ENCODE results near the gene NUDT1.

Gene NUDT1

DNA sequence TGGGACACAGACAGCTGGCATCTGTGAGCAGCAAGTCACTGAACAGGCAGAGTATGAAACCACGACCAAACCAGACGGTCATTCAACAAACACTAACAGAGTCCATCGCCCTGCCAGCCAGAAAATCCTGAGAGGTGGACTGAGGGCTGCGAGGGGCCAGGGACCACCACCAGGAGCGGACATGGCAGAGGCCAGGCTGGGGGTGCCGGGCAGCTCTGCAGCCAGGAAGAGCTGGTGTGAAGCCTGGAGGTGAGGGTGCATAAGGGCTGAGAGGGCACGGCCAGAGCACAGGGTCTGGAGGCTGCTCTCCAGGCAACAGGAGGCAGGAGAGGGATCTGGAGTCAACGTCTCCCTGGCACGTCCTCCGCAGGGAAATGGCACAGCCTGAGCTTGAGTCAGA lies 24.8 kb upstream of the NUDT1 start (continued):
- TF ChIP-seq, protein P1, sequence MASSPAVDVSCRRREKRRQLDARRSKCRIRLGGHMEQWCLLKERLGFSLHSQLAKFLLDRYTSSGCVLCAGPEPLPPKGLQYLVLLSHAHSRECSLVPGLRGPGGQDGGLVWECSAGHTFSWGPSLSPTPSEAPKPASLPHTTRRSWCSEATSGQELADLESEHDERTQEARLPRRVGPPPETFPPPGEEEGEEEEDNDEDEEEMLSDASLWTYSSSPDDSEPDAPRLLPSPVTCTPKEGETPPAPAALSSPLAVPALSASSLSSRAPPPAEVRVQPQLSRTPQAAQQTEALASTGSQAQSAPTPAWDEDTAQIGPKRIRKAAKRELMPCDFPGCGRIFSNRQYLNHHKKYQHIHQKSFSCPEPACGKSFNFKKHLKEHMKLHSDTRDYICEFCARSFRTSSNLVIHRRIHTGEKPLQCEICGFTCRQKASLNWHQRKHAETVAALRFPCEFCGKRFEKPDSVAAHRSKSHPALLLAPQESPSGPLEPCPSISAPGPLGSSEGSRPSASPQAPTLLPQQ (tag by site-specific recombination; IDR thresholded peaks at IDR 0.05) = no peak
- TF ChIP-seq ZNF23 (tag by site-specific recombination; IDR thresholded peaks at IDR 0.05; ENCODE audit: borderline replicate concordance) = no peak
- TF ChIP-seq OVOL3 (tag by site-specific recombination; IDR thresholded peaks at IDR 0.05) = no peak
- TF ChIP-seq, protein P2, sequence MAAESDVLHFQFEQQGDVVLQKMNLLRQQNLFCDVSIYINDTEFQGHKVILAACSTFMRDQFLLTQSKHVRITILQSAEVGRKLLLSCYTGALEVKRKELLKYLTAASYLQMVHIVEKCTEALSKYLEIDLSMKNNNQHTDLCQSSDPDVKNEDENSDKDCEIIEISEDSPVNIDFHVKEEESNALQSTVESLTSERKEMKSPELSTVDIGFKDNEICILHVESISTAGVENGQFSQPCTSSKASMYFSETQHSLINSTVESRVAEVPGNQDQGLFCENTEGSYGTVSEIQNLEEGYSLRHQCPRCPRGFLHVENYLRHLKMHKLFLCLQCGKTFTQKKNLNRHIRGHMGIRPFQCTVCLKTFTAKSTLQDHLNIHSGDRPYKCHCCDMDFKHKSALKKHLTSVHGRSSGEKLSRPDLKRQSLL (tag by site-specific recombination; IDR thresholded peaks at IDR 0.05) = no peak
- TF ChIP-seq, protein P3, sequence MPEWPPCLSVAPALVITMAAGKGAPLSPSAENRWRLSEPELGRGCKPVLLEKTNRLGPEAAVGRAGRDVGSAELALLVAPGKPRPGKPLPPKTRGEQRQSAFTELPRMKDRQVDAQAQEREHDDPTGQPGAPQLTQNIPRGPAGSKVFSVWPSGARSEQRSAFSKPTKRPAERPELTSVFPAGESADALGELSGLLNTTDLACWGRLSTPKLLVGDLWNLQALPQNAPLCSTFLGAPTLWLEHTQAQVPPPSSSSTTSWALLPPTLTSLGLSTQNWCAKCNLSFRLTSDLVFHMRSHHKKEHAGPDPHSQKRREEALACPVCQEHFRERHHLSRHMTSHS (tag by site-specific recombination; IDR thresholded peaks at IDR 0.05) = no peak
- no peak for TF ChIP-seq SCRT2 (tag by site-specific recombination; IDR thresholded peaks at IDR 0.05)
- no peak for TF ChIP-seq ZNF202 (tag by site-specific recombination; IDR thresholded peaks at IDR 0.05; ENCODE audit: borderline replicate concordance)
- no peak for TF ChIP-seq ZNF266 (tag by site-specific recombination; IDR thresholded peaks at IDR 0.05; ENCODE audit: low read depth)

DNA sequence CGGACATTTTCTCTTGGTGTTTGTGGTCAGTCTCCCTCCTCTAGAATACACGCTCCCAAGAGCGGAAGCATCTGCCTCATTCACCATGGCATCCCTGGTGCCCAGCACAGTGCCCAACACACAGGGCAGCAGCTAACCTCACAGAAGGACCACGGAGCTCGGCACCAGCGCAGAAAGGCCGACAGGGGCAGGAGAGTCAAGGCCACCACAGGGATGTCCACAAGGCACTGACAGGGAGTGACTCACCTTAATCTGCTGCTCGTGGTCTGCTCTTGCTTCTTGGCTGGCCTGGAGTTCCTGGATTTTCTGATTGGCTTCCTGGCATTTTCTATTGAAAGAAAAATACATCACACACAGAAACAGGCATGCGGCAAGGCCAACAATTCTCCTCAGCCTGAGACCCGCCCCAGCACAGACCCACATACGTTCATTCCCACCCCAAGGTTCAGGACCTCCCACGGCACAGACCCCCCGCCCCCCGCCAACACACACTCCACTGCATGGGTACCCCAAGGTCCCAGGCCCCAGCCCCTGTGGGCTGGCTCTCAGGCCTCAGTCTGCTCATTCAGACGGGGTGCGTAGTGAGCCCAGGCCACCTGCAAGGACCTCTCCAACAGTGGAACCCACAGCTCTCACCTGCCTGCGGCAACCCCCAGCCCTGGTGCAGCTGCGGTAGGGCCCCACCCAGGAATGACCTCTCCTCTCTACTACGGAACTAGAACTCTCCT lies 24.1 kb upstream of the NUDT1 start:
- ChIA-PET POLR2A (no interaction called here), CTCF (interaction anchor here (0.6 kb wide), 2 partner anchors 265 to 739 kb away, joined by 3 read pairs; no protein-coding TSS in a partner anchor)
- no peaks in the 10 kb centered on the region for H3K4me1 ChIP-seq (ENCODE audit: control insufficient read depth, insufficient read depth, low read length)
- peaks cover 4 to 81% of the 10 kb centered on the region in 2 experiments; a peak in 2 of 3 replicates for H3K36me3 ChIP-seq (ENCODE audit: control insufficient read depth in 2 of 2, insufficient read depth in 1 of 2, low read length in 2 of 2)
- no peak overlapping the region for H3K4me3 ChIP-seq (ENCODE audit: low read depth, low read length)
- H3K9me3 ChIP-seq (ENCODE audit: control insufficient read depth, insufficient read depth, low read depth, low read length) = no peaks in the 10 kb centered on the region
- TF ChIP-seq TRIM28 (IDR thresholded peaks at IDR 0.05; ENCODE audit: borderline replicate concordance, low read length) = no peak
- TF ChIP-seq REPIN1 (tag by site-specific recombination; IDR thresholded peaks at IDR 0.05; ENCODE audit: low read depth) = no peak
- TF ChIP-seq ZNF707 (tag by site-specific recombination; IDR thresholded peaks at IDR 0.05) = no peak
- TF ChIP-seq, protein P1 (tag by site-specific recombination; IDR thresholded peaks at IDR 0.05) = no peak
- TF ChIP-seq, protein P4, sequence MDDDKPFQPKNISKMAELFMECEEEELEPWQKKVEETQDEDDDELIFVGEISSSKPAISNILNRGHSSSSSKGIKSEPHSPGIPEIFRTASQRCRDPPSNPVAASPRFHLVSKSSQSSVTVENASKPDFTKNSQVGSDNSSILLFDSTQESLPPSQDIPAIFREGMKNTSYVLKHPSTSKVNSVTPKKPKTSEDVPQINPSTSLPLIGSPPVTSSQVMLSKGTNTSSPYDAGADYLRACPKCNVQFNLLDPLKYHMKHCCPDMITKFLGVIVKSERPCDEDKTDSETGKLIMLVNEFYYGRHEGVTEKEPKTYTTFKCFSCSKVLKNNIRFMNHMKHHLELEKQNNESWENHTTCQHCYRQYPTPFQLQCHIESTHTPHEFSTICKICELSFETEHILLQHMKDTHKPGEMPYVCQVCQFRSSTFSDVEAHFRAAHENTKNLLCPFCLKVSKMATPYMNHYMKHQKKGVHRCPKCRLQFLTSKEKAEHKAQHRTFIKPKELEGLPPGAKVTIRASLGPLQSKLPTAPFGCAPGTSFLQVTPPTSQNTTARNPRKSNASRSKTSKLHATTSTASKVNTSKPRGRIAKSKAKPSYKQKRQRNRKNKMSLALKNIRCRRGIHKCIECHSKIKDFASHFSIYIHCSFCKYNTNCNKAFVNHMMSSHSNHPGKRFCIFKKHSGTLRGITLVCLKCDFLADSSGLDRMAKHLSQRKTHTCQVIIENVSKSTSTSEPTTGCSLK (tag by site-specific recombination; IDR thresholded peaks at IDR 0.05) = no peak
- TF ChIP-seq ZNF549 (tag by site-specific recombination; IDR thresholded peaks at IDR 0.05) = no peak
- TF ChIP-seq KLF8 (tag by site-specific recombination; IDR thresholded peaks at IDR 0.05) = no peak
- no peak for TF ChIP-seq ZEB2 (tag by site-specific recombination; IDR thresholded peaks at IDR 0.05)
- no peak for TF ChIP-seq ZNF19 (tag by site-specific recombination; IDR thresholded peaks at IDR 0.05; ENCODE audit: low read depth)
- TF ChIP-seq, protein P5, sequence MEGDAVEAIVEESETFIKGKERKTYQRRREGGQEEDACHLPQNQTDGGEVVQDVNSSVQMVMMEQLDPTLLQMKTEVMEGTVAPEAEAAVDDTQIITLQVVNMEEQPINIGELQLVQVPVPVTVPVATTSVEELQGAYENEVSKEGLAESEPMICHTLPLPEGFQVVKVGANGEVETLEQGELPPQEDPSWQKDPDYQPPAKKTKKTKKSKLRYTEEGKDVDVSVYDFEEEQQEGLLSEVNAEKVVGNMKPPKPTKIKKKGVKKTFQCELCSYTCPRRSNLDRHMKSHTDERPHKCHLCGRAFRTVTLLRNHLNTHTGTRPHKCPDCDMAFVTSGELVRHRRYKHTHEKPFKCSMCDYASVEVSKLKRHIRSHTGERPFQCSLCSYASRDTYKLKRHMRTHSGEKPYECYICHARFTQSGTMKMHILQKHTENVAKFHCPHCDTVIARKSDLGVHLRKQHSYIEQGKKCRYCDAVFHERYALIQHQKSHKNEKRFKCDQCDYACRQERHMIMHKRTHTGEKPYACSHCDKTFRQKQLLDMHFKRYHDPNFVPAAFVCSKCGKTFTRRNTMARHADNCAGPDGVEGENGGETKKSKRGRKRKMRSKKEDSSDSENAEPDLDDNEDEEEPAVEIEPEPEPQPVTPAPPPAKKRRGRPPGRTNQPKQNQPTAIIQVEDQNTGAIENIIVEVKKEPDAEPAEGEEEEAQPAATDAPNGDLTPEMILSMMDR (tag by site-specific recombination; IDR thresholded peaks at IDR 0.05) = no peak
- no peak for TF ChIP-seq ZNF76 (tag by site-specific recombination; IDR thresholded peaks at IDR 0.05; ENCODE audit: borderline replicate concordance, low read depth)
- TF ChIP-seq ZNF169 (tag by site-specific recombination; IDR thresholded peaks at IDR 0.05) = no peak
- TF ChIP-seq, protein P6, sequence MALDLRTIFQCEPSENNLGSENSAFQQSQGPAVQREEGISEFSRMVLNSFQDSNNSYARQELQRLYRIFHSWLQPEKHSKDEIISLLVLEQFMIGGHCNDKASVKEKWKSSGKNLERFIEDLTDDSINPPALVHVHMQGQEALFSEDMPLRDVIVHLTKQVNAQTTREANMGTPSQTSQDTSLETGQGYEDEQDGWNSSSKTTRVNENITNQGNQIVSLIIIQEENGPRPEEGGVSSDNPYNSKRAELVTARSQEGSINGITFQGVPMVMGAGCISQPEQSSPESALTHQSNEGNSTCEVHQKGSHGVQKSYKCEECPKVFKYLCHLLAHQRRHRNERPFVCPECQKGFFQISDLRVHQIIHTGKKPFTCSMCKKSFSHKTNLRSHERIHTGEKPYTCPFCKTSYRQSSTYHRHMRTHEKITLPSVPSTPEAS (tag by site-specific recombination; IDR thresholded peaks at IDR 0.05) = no peak
- no peak for TF ChIP-seq KLF1 (tag by site-specific recombination; IDR thresholded peaks at IDR 0.05)
- TF ChIP-seq ZNF701 (tag by site-specific recombination; IDR thresholded peaks at IDR 0.05) = no peak
- H3K27ac ChIP-seq (ENCODE audit: extremely low read depth, low read depth, low read length) = no peak overlapping the region

Data from HEK293 (cell line).